ENCODE results near the gene IL17REL.

IL17REL gene

DNA sequence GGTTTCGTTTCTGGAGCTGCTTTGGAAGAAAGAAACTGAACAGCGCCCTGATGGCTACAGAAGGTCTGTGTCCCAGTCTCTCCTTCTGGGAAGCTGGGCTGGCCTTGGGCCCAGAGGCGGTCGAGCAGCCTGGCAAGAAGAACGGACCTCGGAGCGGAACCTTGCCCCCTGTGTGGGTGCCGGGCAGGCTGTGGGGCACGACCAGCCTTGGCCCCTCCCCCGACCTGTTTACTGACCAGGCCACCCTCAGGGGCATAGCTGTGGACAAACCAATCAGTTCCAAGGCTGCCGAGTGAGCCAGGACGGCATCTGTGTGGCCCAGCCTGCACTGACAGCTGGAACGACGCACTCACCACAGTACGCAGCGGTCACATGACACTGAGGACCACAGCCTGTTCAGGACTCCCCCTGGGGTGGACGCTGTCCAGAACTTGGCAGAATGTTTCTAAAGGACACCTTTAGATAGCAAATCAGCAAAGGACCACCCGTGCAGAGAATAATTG lies 44.8 kb downstream of the IL17REL start:
- DNase-seq (ENCODE audit: low read depth, low spot score): no peak

DNA sequence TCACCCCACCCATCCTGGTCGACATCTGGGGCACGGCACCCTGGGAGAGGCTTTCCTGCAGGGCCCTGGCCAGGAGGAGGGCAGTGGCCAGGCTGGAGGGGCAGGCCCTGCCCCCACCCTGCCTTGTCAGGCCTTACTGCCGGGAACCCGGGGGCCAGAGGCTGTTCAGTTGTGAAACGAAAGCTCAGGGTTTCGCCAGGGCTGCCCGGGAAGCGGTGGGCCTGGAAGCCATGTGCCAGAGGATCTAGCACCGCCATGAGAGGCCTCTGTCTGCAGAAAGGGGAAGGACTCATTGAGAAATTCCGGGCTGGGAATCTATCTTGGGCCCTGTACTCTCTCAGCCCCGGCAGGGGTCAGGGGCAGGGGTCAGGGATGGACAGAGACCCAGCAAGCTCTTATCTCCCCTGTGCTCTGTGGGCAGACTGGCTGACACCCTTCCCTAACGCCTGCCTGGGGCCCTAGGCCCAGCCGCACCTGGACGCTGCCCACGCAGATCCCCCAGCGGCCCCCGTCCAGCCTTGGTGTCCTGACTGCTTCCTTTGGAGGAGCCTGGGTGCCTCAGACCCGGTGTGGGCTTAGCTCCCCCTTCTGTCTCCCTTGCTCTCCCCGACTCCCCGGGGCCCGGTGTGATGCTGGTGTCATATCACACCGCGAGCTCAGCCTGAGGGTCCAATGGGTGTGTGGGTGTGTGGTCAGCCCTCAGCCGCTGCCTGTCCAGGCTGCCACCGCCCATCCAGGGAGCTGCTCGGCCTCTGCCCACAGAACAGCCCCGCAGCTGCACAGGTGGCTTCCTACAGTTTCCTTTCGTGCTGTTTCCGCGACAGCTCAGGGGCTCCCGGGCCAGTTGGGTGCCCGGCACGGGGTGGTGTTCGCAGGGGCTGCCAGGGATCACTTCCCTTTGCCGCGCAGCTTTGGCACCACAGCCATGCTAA lies 45.5 kb downstream of the IL17REL start:
- DNase-seq (ENCODE audit: low read depth, low spot score): no peak

DNA sequence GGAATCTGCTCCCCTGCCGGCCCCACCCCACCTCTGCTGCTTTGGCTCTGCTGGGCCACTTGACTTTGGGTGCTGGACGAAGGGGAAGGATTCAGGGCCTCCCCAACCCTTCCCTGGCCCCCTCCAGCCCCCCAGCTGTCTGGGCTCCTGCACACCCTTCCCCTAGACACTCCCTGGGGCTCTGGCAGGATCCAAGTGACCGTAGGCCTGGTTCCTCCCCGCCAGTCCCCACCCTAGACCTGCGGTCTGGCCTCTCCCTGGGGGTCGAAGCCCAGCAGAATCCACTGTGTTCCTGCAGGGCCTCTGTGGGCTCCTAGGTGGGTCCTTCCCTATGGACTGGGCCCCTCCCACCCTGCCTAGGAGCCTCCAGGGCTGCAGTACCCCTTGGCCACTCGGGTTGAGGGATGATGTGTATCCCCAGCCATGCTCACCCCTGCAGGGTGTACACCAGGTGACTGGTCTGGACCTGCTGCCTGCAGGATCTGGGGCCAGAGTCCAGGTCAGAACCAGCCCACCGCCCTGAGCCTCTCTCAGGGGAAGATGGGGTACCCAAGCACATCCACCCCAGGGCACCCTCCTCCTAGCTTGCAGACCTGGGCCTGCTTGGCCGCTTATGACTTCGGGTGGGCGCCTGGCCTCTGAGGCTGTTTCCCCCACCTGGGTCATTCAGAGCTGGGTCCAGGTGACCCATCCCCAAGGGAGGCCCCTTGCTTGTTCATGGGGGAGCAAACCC lies 46.4 kb downstream of the IL17REL start:
- no peak for DNase-seq (ENCODE audit: low read depth, low spot score)

GRCh38 chr22:49965091-49966040 lies 47.2 kb downstream of the IL17REL start:
- DNase-seq (ENCODE audit: low read depth, low spot score): no peak

- no peak for DNase-seq (ENCODE audit: low read depth, low spot score)
Observed at GRCh38 chr22:49964136-49965090, 48.2 kb downstream of the IL17REL start.

DNA sequence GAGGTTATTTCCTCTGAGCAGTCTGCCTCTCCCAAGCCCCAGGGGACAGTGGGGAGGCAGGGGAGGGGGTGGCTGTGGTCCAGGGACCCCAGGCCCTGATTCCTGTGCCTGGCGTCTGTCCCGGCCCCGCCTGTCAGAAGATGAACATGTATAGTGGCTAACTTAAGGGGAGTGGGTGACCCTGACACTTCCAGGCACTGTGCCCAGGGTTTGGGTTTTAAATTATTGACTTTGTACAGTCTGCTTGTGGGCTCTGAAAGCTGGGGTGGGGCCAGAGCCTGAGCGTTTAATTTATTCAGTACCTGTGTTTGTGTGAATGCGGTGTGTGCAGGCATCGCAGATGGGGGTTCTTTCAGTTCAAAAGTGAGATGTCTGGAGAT lies 48.9 kb downstream of the IL17REL start:
- DNase-seq (ENCODE audit: low read depth, low spot score): no peak

DNA sequence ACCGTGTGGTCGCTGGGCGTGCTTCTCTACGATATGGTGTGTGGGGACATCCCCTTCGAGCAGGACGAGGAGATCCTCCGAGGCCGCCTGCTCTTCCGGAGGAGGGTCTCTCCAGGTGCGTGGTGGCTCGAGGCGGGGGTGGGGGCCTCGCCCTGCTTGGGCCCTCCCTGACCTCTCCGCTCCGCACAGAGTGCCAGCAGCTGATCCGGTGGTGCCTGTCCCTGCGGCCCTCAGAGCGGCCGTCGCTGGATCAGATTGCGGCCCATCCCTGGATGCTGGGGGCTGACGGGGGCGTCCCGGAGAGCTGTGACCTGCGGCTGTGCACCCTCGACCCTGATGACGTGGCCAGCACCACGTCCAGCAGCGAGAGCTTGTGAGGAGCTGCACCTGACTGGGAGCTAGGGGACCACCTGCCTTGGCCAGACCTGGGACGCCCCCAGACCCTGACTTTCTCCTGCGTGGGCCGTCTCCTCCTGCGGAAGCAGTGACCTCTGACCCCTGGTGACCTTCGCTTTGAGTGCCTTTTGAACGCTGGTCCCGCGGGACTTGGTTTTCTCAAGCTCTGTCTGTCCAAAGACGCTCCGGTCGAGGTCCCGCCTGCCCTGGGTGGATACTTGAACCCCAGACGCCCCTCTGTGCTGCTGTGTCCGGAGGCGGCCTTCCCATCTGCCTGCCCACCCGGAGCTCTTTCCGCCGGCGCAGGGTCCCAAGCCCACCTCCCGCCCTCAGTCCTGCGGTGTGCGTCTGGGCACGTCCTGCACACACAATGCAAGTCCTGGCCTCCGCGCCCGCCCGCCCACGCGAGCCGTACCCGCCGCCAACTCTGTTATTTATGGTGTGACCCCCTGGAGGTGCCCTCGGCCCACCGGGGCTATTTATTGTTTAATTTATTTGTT lies 49.6 kb downstream of the IL17REL start:
- no peak for DNase-seq (ENCODE audit: low read depth, low spot score)

- peak; percentile 69 for DNase-seq (ENCODE audit: low read depth, low spot score)
Observed at GRCh38 chr22:49962012-49962750, 50.4 kb downstream of the IL17REL start.

DNA sequence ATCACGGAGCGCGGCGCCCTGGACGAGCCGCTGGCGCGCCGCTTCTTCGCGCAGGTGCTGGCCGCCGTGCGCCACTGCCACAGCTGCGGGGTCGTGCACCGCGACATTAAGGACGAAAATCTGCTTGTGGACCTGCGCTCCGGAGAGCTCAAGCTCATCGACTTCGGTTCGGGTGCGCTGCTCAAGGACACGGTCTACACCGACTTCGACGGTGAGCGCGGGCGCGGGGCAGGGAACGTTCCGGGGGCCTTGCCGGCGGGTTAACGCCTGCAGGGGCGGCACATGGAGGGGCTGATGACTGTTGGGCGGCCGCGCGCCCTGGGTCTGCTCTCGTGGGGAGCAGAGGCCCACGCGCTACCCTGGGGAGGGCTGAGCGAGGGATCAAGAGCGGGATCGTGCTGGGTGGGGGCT lies 51.0 kb downstream of the IL17REL start:
- no peak for DNase-seq (ENCODE audit: low read depth, low spot score)

GRCh38 chr22:49961005-49961600 lies 51.5 kb downstream of the IL17REL start:
- no peak for DNase-seq (ENCODE audit: low read depth, low spot score)

DNA sequence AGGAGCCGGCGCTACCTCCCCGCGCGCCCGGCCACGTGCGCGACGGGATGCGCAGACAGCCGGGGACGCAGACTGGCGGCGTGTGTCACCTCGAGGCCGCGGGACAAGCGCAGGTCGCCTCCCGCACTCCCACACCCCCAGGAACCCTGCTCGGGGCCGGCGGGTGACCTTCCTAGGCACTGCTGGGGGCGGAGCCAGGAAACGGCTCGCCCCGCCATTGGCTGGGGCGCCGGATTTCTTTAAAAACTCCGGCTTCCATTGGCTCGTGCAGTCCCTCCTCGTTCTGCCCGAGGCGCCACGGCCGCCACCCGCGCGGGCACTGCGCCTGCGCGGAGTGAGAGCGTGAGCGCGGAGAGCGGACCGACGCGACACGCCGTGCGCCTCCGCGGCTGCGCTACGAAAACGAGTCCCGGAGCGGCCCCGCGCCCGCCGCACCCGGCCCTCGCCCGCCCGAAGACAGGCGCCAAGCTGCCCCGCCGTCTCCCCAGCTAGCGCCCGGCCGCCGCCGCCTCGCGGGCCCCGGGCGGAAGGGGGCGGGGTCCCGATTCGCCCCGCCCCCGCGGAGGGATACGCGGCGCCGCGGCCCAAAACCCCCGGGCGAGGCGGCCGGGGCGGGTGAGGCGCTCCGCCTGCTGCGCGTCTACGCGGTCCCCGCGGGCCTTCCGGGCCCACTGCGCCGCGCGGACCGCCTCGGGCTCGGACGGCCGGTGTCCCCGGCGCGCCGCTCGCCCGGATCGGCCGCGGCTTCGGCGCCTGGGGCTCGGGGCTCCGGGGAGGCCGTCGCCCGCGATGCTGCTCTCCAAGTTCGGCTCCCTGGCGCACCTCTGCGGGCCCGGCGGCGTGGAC lies 52.2 kb downstream of the IL17REL start, which contains the start of gene PIM3:
Gene PIM3, plus strand, starts transcription at position 614 of the 846 bp plus-strand sequence. Its CDS starts 176 bp downstream, at position 790.
- DNase-seq (ENCODE audit: low read depth, low spot score): peak; percentile 79

GRCh38 chr22:49959782-49960158 lies 52.8 kb downstream of the IL17REL start:
- DNase-seq (ENCODE audit: low read depth, low spot score): no peak

- no peak for DNase-seq (ENCODE audit: low read depth, low spot score)
Observed at GRCh38 chr22:49958931-49959781, 53.4 kb downstream of the IL17REL start.

DNA sequence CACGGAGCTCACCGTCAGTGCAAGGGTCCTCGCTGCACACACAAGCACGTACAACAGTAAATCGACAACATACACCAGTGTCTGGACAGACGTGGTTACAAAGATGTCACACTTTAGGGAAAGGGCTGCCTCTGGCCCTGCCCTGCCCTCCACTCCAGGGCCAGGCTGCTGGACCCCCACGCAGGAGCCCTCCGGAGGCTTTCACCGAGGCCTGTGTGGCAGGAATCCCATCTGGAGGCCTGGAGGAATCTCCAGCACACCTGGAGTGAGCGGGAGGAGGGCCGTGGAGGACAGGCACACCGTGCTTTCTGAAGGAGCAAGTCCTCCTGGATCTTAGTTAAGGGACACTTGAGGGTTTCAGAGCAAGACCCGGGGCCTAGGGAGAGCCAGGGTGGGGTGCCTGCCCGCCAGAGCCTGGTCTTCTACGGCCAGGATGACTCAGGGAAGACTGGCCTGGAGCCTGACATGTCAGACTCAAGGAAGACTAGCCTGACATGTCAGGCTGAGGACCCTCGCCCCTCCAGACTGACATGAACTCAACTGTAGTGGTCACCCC lies 54.1 kb downstream of the IL17REL start:
- no peak for DNase-seq (ENCODE audit: low read depth, low spot score)

GRCh38 chr22:49957826-49958365 lies 54.7 kb downstream of the IL17REL start:
- no peak for DNase-seq (ENCODE audit: low read depth, low spot score)
